Spleen (tissue), 11 donors: Measurements from ENCODE around the gene PAXIP1. TPM values are rescaled to one million over a fixed set of nuclear protein-coding genes. Genes with fewer than 3 reads are reported as not detected.

ENCODE experiments used
- DNase-seq: peaks from one replicate; pipeline ENCODE4 v3.0.0-alpha.2; 2020
- H3K27ac ChIP-seq, 8 donors: fragments of 200-600 bp; sonication (generic) in 7 of 8; 1 replicate in 4 of 8; 2 replicates in 4 of 8; pipeline versions ENCODE4 v1.5.0 to v1.8.0; 2016 to 2021; ENCODE audit warnings: inconsistent platforms in 4 of 8, mild to moderate bottlenecking in 4 of 8, moderate library complexity in 1 of 8
- H3K27me3 ChIP-seq, 7 donors: fragments of 200-600 bp; sonication (generic) in 6 of 7; replicated peaks in 1 of 7; 1 replicate in 4 of 7; 2 replicates in 3 of 7; pipeline versions ENCODE4 v1.5.0 to v1.8.0; 2016 to 2021; ENCODE audit warnings: inconsistent platforms in 3 of 7, mild to moderate bottlenecking in 1 of 7
- H3K36me3 ChIP-seq, 6 donors: fragments of 200-600 bp; sonication (generic) in 5 of 6; 1 replicate in 4 of 6; 2 replicates in 2 of 6; pipeline versions ENCODE4 v1.5.0 to v1.8.0; 2016 to 2021; ENCODE audit warnings: inconsistent platforms in 2 of 6
- H3K4me1 ChIP-seq, 6 donors: fragments of 200-600 bp; sonication (generic) in 5 of 6; 1 replicate in 3 of 6; 2 replicates in 3 of 6; pipeline versions ENCODE4 v1.5.0 to v1.8.0; 2016 to 2021; ENCODE audit warnings: inconsistent platforms in 3 of 6
- H3K4me3 ChIP-seq, 8 donors: fragments of 200-600 bp; sonication (generic) in 7 of 8; 1 replicate in 4 of 8; 2 replicates in 4 of 8; pipeline versions ENCODE4 v1.5.0 to v1.8.0; 2016 to 2021; ENCODE audit warnings: inconsistent platforms in 4 of 8, mild to moderate bottlenecking in 4 of 8, moderate library complexity in 2 of 8
- H3K9me3 ChIP-seq, 8 donors: fragments of 200-600 bp; sonication (generic) in 7 of 8; 1 replicate in 4 of 8; 2 replicates in 4 of 8; pipeline versions ENCODE4 v1.5.0 to v1.8.0; 2016 to 2021; ENCODE audit warnings: inconsistent platforms in 4 of 8
- CTCF ChIP-seq, 11 experiments: fragments of 200-600 bp in 7 of 11; fragments of 450-650 bp in 4 of 11; sonication (generic) in 4 of 11; IDR thresholded peaks in 8 of 11; conservative IDR thresholded peaks in 3 of 11; 1 replicate in 7 of 11; 2 replicates in 4 of 11; pipeline versions ENCODE4 v1.4.0 to v1.8.0; 2016 to 2021; ENCODE audit warnings: antibody characterized with exemption in 11 of 11, inconsistent platforms in 4 of 11, mild to moderate bottlenecking in 1 of 11
- POLR2A ChIP-seq, 3 donors: fragments of 450-650 bp; IDR thresholded peaks; one replicate each; pipeline ENCODE4 v1.5.1; 2017; ENCODE audit warnings: antibody characterized with exemption in 3 of 3, mild to moderate bottlenecking in 1 of 3
- POLR2AphosphoS5 ChIP-seq, 3 donors: sonication (generic); formaldehyde crosslinking; IDR thresholded peaks; one replicate each; pipeline ENCODE4 v1.5.1; 2017; ENCODE audit warnings: antibody characterized with exemption in 3 of 3
- WGBS, 5 donors: extraction: QIAGEN DNeasy Blood & Tissue Kit in 3 of 5; methylation state at CpG; one replicate each; pipeline versions ENCODE4 v1.1.5 to v1.1.7; 2013 to 2018; 5-methylcytosine and 5-hydroxymethylcytosine counted together
- intact Hi-C: fragments of 100-400 bp; cut with DNase I; formaldehyde crosslinking; loops from one replicate; pipeline ENCODE4 v1.15.0; 2023; ENCODE audit warnings: low total_unique reads
- polyA plus RNA-seq, 3 donors: library from polyadenylated mRNA; stranded (reverse); fragments of 200-250 nt; gene quantifications; one replicate each; pipeline ENCODE4 v1.2.1, GENCODE V29; 2013
- total RNA-seq, 7 donors: library from RNA; depleted of rRNA in 3 of 7; stranded (reverse); fragments of >200 nt in 3 of 7; fragmentation: NEBNext Ultra II Directional in 4 of 7; extraction: Animal tissue kit (Norgen Biotek cat#: 25700) in 4 of 7; gene quantifications; one replicate each; pipeline versions ENCODE4 v1.1.0 to v1.2.1, GENCODE V29; 2016 to 2021
- donor health status: healthy with polysubstance abuse.
- donor health status: DM: no; HTN: no; CAD: no; lungs with moderate emphysema.
- donor health status: DM: no; HTN: no; CAD: no.
- donor health status: Bipolar disorder and iron deficiency.
- donor health status: healthy.
- donor health status: DM: no; HTN: no; CAD: no.
- donor health status: DM: yes; HTN: yes; CAD: no.

Gene PAXIP1
- total and polyA plus RNA-seq, 10 donors = 2.7 to 15.0 (median 13.3) TPM

- WGBS, 5 donors = 69 to 76% (median 74%) methylated on average over 13 of the region's 13 CpGs
- H3K27ac ChIP-seq = no peak overlapping the region
- H3K4me1 ChIP-seq = peaks cover 7 to 19% (median 14%) of the 10 kb centered on the region in 6 donors
- H3K9me3 ChIP-seq = no peaks in the 10 kb centered on the region
- H3K27me3 ChIP-seq = peaks cover 0 to under 1% (median 0%) of the 10 kb centered on the region in 7 donors
- intact Hi-C loops = loop anchor here (10.0 kb wide), 1 partner anchor 83 kb away; no protein-coding TSS in a partner anchor
- peak in 4 of 11 experiments; percentile 25 to 49 (median 35) for TF ChIP-seq CTCF (IDR thresholded peaks at IDR 0.05 in 8 of 11, conservative IDR thresholded peaks at IDR 0.05 in 3 of 11)
- no peak for TF ChIP-seq POLR2AphosphoS5 (IDR thresholded peaks at IDR 0.05)
- TF ChIP-seq POLR2A (IDR thresholded peaks at IDR 0.05) = no peak
- H3K36me3 ChIP-seq = peaks cover 0 to 10% (median 0%) of the 10 kb centered on the region in 6 donors
- no peak overlapping the region for H3K4me3 ChIP-seq
- no peak for DNase-seq
Measured at GRCh38 chr7:155007947-155008346, 5.0 kb upstream of the PAXIP1 start.

GRCh38 chr7:155003376-155004214, 671 bp upstream of the PAXIP1 start:
- no peak for TF ChIP-seq CTCF (IDR thresholded peaks at IDR 0.05 in 8 of 11, conservative IDR thresholded peaks at IDR 0.05 in 3 of 11)
- peak; percentile 89 to 93 (median 92) for TF ChIP-seq POLR2AphosphoS5 (IDR thresholded peaks at IDR 0.05)
- TF ChIP-seq POLR2A (IDR thresholded peaks at IDR 0.05) = peak in 1 of 3 donors; percentile 57
- Histone ChIP-seq H3K27ac (peak overlapping the region; percentile 86 to 96 (median 92)), H3K4me1 (peaks cover 11 to 50% (median 24%) of the 10 kb centered on the region in 6 donors), H3K4me3 (peak overlapping the region; percentile 91 to 98 (median 95)), H3K36me3 (peaks cover 0 to 14% (median under 1%) of the 10 kb centered on the region in 6 donors), H3K27me3 (no peaks in the 10 kb centered on the region), H3K9me3 (no peaks in the 10 kb centered on the region)
- 0 to 1% (median 1%) methylated on average over 23 to 78 of the region's 78 CpGs for WGBS, 5 donors
- DNase-seq = peak; percentile 96
- intact Hi-C loops = loop anchor here (10.0 kb wide), 1 partner anchor 79 kb away; no protein-coding TSS in a partner anchor

DNA sequence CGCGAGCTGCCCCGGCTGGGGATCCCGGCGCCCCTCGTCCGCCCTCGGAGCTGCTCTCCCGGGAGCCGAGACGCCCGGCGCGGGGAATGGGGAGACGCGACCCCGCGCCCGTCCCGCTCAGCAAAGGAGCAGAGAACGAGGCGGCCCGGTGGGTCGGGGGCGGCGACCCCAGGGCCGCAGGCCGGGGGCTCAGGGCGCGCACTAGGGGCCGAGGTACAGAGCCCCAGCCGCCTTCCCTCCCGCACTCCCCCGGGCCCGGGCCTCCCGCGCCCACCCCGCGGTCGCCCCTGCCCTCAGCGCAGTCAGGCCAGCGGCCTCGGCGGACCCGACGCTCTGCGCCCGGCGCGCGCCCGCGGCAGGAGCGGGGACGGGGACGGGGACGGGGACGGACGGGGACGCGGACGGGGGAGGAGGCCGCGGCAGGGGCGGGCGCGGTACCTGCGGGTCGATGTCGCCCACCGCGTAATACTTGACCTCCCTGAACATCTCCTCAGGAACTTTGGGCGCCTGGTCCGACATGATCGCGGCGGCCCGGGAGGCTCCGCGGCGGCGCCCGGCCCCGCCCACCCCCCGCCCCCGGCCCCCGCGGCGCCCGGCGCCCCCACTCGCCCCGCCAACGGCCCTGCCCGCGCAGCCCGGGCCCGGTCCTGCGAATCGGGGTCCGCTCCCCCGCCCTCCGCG, 373 bp downstream of the PAXIP1 start:
- H3K27ac ChIP-seq = peak overlapping the region; percentile 6 to 96 (median 92)
- WGBS, 5 donors = 0 to 1% (median 1%) methylated on average over 15 to 104 of the region's 104 CpGs
- H3K36me3 ChIP-seq = peaks cover 0 to 24% (median 10%) of the 10 kb centered on the region in 6 donors
- TF ChIP-seq POLR2A (IDR thresholded peaks at IDR 0.05) (no peak), CTCF (IDR thresholded peaks at IDR 0.05 in 8 of 11, conservative IDR thresholded peaks at IDR 0.05 in 3 of 11) (no peak), POLR2AphosphoS5 (IDR thresholded peaks at IDR 0.05) (no peak)
- peak; percentile 92 for DNase-seq
- peaks cover 11 to 50% (median 24%) of the 10 kb centered on the region in 6 donors for H3K4me1 ChIP-seq
- H3K27me3 ChIP-seq = no peaks in the 10 kb centered on the region
- H3K4me3 ChIP-seq = peak overlapping the region; percentile 57 to 97 (median 85)
- no peaks in the 10 kb centered on the region for H3K9me3 ChIP-seq
- intact Hi-C loops = loop anchor here (10.0 kb wide), 1 partner anchor 78 kb away; no protein-coding TSS in a partner anchor
